HG03045 (cell line): ENCODE results near the gene DHRS7.

ENCODE experiments used
- ATAC-seq: cut with Tn5 transposase; IDR thresholded peaks from one replicate; pipeline ENCODE4 v1.9.1; 2021; ENCODE audit warnings: mild to moderate bottlenecking, moderate library complexity; ENCODE audit not compliant: unreplicated experiment

Gene DHRS7

DNA sequence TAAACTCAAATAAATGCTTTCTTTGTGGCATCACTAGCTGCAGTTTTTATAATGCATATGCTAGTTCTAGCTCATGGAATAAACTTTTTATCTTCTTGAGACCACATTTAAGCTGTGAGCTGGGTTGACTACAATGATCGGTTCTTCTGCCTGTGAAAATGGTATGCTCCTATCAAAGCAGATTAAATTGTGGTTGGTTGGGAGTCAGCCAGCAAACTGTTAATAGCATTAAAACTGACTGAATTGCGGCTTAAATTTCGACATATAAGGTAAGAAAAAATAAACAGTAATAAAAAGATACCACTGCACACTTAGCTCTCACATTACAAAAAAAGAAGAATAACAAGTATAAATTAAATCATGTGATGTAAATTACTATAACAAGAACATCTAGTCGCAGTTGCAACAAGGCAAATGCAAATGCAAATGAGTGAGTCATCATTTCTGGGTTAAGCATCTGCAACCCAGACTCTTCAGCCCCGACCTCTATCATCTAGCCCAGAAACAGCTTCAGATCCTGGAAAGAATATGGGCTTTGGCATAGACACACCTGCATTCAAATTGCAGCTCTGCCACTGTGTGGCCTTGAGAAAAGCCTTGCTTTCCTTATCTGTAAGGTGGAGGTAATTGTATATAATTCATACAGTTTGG, 19.8 kb upstream of the DHRS7 start:
- no peak for ATAC-seq

DNA sequence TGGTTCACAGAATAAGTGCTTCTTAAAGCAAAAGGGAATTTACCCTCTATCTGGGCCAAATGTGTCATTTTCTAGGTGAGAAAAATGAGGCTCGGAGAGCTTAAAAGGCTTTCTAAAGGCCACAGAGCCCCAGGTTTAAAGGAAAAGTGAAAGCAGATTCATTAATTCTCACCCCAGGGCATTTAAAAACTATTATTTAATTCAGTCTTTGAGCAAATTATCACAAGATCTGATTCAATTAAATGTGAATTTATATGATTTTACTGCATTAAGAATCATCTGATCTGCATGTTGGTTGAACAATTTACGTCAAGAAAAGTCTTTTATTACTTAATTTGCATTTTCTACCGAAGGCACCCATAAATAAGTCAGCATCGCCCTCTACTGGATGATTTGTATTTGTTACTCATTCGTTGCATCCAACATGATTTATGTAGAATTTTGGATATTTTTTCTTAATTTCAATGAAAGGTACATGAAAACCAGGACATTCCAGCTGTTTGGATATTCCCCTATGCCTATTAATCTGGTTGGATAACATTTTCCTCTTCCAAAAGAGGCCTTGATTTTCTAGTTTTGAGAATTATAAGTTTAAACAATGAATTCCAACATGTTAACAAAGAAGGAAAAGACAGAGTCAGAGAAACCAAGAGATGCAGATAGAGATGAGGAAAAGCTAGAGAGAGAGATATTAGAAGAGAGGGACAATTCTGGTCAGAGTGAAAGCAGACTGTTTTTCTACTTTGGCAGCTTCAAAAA, 19.1 kb upstream of the DHRS7 start:
- ATAC-seq, result peak; percentile 45

DNA sequence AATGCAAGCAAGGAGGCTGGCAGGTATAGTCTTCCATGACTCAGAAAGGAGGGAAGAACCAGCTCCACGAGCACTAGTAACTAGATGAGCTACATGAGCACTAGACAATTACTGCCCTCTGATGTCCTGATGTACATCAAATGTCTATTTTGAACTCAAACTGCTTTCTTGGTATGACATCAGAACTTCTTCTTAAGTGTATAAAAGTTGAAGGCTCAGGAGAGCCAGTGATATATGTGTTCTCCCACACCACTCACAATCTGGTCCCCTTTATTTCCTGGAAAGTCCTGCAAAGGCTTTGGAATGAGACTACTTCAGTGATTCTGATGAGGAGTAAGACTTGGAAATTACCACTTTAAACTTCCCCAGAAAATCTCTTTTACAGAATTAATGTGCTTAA, 18.5 kb upstream of the DHRS7 start:
- ATAC-seq, result peak; percentile 48

DNA sequence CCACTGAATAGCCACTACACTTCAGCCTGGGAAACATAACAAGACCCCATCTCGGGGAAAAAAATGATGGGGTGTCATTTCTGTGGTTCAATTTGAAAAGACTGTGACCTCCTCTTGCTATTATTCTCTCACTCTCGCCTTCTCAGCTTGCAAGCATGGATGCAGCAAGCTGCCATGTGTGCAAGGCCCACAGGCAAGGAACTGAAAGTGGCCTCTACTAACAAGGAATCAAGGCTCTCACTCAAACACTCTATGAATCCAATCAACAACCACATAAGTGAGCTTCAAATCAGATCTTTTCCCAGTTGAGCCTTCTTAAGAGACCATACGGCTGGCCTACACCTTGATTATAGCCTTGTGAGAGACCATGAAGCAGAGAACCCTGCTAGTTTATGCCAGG, 17.9 kb upstream of the DHRS7 start:
- no peak for ATAC-seq

DNA sequence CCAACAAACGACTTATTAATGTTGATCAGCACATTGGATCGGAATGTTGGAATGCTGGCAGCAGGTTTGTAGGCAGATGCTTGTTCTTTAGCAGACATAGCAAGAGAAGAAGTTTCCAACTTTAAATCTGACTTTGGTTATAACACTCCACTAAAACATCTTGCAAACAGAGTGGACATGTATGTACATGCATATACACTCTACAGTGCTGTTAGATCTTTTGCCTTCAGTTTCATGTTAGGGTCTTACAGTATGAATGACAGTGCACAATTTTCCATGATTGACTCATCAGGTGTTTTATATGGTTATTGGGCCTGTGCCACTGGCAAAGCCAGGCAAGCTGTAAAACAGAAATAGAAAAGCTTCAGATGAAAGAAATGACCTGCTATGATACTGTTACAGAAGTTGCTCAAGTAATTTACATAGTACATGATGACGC, 14.3 kb upstream of the DHRS7 start:
- ATAC-seq, result no peak

DNA sequence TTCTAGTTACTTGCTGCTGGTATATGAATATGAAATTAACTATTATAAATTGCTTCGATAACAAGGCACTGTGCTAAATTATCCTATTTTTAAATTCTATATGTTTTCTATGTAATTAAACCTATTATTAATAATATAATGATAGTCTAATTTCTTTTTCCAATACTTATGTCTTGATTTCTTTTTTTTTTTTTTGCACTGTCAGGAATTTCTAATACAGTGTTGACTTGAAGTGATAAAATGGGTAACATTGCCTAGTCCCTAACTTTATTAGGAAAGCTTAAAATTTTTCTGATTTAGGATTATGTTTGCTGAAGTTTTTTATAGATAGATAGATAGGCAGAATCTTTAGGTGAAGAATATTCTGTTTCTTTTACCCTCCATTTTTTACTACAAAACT, 13.6 kb upstream of the DHRS7 start:
- ATAC-seq, result no peak

DNA sequence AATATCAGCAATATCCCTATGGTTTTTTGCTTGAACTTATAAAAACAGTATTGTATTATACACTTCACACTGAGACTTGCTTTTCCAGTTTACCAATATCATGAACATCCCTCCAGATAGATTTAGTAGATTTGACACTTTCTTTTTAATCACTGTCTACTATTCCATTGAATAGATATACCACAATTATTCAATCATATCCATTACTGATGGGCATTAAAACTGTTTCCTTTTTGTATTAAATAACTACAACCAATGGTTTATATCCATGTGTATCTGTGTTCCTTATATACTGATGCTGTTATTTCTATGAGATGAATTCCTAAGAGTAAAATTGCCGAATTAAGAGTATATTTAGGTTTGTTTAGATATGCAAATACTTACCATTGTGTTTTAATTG, 13.0 kb upstream of the DHRS7 start:
- ATAC-seq, result no peak

DNA sequence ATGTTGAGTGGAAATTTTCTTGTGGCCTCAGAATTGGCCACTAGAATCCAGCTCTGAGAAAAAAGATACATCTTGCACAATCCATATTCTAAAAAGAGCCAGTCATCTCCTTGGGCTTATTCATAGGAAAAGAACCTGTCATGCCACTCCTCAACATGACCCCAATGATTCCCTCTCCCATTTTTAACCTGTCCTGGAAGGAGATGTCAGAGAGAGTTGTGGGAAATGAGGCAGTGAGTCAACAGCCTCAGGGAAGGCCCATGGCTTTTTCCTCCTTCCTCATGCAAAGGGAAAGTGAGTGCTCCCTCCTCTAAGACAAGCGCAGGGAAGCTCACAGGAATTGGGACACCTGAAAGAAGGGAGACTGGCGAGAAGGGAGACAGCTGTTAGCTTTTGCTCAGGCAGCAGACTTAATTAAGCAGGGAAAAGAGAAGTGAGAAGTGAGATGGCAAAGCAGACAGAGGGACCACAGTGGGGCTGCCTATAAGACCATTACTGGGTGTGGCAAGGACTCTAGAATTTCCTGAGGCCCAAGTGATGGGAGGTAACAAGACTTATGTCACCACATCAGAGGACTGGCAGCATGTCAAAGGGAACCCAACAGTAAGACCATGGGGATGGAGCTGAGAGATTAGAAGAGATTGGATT, 10.2 kb upstream of the DHRS7 start:
- no peak for ATAC-seq

DNA sequence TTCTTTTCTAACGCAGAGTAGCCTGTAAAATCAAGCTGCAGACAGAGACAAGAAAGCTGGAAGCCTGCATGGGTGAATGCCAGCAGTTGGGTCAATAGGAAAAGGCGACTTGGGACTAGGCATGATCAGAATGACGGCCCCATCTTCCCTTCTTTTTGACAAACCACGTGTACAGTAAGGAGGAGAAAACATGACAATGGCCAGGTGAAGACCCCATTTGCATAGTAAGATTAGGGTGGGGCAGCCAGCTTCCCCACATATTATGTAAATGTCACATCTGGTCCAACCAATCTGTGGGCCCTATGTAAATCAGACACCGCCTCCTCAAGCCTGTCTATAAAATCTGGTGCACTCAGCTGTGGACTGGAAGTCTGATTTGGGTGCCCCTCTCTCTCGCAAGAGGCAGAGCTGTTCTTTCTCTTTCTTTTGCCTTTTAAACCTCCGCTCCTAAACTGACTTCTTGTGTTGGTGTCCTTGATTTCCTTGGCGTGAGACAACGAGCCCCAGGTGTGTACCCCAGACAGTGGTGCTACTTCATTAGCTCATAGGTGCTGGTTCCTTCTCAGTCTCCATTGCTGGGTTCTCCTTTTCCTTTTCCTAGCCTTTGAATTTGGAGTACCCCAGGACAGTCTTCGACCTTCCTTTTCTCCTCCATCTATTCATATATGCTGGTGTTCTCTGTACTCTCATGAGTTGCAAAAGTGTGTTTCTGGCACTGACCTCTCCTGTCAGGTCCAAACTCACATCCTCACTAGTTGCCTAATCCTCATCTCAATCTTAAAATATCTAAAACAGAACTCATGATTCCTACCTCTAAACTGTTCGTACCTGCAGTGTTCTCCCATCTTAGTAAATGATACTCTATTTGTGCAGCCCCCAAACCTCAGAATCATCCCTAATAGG, 9.4 kb upstream of the DHRS7 start:
- no peak for ATAC-seq

DNA sequence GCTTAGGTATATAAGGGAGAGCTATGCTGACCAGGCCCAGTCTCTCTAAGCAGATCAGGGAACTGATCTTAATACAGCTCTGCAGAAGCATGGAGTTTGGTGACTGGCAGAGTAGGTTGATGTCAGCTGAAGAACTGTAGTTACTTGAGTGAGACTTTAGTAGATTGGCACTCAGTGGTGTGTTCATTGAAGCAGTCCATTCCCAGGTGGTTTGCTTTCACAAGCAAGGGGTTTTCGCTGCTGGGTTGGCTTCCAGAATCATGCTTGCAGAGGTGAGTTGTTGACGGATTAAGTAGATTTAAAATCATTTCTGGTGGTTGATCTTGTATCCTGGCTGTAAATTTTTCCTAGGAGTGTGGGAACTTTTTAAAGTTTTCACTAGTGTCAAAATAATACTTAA, 6.5 kb upstream of the DHRS7 start:
- ATAC-seq, result no peak

DNA sequence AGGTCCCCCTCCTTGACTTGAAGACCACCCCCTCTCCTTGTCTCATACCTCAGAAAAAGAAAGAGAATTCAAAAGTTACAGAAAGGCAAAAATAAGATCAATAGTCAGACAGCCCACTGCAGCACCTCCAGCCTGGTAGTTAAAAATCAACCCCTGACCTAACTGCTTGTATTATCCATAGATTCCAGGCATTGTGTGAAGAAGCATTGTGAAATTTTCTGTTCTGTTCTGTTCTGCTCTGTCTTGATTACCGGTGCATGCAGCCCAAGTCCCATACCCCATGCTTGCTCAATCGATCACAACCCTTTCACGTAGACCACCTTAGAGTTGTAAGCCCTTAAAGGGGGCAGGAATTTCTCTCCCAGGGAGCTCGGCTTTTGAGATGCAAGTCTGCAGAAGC, 5.8 kb upstream of the DHRS7 start:
- no peak for ATAC-seq

DNA sequence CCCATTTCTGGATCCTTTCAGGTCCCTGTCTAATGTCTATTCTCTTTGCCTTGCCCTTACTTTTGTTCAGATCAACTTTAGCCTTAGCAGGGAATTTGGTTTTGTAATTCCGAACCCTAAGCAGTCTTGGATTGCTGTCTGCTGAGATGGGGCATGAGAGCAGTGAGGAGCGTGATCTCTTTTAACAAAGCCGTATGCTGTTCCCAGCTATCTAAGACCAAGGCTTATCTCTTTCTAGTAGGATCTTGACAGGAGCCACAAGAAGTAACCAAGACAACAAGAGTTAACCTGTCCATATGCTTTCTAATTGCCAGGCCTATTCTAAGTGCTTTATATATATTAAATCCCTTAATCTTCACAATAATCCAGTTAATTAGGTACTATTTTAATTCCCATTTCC, 4.5 kb upstream of the DHRS7 start:
- no peak for ATAC-seq

DNA sequence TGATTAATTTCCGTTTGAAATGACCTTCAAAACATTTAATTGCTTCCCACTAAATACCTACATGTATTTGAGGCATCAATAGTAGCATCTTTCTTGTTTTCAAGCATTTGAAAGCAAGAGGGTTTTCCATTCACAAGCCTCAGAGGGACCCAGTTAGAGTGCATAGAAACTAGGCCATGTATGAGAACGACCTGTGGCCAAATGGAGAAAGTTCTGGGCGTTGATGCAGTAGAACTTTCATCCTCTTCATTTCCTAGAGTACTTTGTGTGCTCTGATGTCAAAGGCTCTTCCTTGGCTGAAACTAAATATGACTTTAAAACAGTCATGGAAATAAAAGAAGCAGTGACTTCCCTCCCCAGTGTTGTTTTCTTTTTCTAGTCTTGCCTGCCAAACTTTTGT, 944 bp upstream of the DHRS7 start:
- ATAC-seq, result no peak

DNA sequence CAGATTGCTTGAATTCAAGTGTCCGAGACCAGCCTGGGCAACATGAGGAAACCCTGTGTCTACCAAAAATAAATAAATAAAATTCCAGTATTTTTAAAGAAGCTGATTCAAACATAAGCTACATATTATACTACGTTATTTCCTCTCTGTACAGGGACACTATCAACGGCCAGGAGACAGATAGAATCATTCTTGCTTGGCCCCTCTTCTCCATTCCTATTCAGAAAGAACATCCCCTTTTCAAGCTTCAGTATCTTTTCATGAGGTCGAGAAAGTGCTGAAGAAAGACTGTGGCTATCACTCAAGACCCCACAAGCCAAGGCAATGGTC, 314 bp upstream of the DHRS7 start:
- peak; percentile 3 for ATAC-seq

DNA sequence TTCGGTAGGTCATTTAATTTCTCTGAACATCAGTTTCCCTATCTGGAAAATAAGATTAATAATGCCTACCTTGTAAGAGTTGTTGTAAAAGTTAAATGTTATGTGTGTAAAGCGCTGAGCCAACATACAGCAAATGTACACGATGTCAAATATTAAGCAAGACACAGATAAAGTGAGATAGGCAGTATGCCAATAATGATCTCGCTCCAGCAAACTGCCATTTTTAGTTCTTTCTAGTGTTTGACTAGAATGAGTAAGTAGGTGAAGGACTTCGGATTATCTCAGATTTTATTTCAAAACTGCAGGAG, 840 bp downstream of the DHRS7 start:
- ATAC-seq, result peak; percentile 2

DNA sequence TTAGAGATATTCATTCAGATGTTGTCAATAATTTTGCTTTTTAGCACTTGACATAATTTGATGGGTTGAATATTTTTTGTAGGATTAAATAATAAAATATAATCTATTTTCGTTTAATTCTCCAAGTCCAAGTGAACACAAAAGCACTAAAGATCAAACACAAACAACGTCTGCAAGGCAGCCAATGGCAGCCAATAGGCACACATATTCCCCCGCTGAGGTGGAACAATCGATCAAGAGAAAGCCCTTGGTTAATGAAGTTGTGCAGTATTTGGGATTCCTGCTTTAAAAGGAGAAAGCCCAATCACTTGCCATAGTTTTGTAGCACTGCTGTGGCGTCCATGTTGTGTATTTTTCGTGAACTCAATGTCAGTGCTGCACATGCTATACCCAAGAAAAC, 1.5 kb downstream of the DHRS7 start:
- no peak for ATAC-seq

DNA sequence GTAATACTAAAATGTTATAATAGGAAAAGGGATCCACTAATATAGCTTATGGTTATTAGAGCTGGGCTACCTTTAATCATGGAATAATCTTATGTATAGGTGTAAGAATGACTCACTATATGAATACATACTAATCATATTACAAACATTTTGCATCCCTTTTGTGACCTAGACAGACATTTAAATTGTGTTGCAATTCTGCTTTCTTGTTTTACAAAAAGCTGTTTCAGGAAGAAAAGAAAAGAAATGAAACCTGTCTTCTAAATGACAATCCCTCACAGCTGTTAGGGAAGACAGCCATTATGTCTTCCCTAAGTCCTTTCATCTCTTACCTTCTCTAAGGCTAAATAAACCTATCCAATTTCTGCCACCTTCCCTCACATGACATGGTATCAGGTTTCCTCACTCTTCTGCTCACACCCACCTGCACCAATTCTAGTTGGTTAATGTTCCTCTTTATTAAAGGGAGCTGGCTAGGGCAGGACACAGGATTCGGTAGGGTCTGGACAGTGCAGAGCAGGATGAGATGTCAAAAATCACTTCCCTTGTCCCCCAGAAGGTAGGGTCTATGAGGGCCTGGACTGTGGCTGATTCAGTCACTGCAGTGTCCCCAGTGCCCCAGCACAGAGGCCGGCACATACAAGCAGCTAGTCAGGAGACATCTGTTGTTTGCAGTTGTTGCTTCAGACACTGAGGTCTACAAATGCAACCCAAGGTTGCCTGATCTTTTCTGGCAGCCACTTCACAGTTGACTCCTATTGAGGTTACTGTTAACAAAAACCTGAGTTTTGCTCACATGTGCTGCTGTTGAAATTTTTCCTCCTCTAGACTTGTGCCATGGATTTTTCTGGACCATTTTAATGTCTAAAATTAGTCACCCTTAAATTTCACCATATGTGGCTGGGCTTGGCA, 3.7 kb downstream of the DHRS7 start:
- no peak for ATAC-seq

DNA sequence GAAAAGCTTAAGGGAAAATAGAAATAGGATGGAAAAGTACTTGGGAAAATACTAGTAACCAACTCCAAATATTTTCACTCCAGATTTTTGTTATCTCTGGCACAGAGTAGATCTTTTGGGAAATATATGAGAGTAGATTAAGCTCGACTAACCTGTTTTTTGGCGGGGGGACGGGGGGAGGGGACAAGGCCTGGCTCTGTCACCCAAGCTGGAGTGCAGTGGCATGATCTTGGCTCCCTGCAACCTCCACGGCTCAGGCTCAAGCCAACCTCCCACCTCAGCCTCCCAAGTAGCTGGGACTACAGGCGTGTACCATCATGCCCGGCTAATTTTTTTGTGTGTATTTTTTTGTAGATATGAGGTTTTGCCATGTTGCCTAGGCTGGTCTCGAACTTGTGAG, 4.8 kb downstream of the DHRS7 start:
- ATAC-seq, result no peak

DNA sequence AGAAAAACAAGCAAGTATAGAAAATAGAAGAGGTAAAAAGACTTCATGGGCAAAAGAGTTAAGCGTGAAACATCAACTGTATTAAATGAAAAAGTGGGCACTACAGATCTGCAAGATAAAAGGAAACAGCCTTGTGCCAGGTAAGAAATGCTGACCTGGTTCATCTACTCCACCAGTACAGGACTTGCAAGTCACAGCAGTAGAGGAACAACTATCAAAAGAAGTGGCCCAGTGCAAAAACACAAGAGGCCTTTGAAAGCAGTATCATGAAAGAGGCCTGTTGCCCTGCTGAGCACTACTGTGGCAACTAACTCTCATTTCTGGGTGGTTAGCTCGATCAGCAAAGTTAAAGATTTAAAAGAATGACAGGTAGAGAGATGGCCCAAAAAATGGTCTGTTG, 10.5 kb downstream of the DHRS7 start:
- ATAC-seq, result no peak

DNA sequence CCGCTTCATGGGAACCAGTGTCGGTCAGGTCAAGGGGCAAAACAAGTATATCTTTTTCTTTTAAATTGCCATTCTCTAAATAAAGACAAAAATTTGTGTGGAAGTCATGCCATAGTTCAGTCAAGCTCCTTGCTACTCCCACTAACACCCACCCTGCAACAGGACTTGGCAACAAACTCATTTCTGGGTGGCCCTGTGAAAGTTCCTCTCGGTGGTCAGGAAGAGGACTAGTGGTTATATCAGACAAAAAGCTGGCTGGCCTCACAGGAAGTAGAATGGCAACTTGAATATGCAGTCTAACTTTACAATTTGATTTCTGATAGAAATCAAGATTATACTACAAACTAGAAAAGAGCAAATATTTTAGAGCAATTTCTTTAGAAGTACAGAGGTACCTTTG, 11.2 kb downstream of the DHRS7 start:
- no peak for ATAC-seq

DNA sequence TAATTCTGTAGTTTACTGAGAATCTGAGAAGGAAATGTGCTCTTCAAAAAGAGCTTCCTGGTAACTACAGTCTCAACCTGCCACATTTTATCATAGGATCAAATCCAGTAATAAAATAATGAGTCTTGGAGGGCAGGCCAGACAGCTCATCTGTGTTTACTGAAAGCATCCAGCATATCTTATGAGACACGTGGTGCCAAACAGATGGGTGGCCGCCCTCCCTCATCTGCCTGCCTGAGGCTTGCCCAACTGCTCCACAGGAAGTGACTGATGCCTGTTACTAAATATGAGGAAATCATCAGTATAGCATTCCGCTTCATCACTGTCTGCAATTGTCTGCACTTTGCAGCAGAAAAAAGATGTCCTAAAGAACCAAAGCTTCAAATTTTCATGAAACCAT, 13.5 kb downstream of the DHRS7 start:
- ATAC-seq, result no peak
